Islet of Langerhans (tissue), 1 donor: ENCODE data around the gene RPL27.
"Not testable (repeated sequence)": the region's sequence is repeated elsewhere in the genome, so short reads cannot be mapped to it uniquely, and the experiment has no call there.

Experiments used
- FAIRE-seq: peaks from one replicate; lab custom pipeline; 2011; peaks lifted over from hg19 to GRCh38; lab: Jason Lieb, UNC

The RPL27 gene

GRCh38 chr17:42997984-42998938, at the start of gene RPL27:
Gene RPL27, plus strand, starts transcription at chr17:42998419. Its CDS starts 332 bp downstream, at chr17:42998751.
- peak; percentile 94 for FAIRE-seq

- no peak for FAIRE-seq
Measured at GRCh38 chr17:42950044-42950783, 48.0 kb upstream of the RPL27 start.

DNA sequence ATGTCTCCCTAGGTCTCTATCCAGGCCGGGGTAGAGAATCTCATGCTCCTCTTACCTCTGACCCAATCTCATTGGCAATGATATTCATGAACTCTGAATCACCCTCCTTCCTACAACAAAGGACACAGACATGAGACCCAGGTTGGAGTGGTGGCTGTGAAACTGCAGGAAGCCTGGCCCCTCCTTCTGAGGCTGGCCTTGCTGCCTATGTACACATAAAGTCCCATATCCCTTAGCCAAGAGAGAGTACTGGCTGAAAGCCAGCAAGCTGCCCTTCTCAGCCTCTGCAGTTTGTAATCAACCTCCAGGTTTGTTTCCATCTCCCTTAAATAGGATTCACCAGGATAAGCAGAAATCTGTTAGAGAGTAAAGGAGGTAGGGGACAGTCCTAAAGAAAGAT, 44.5 kb upstream of the RPL27 start:
- no peak for FAIRE-seq

DNA sequence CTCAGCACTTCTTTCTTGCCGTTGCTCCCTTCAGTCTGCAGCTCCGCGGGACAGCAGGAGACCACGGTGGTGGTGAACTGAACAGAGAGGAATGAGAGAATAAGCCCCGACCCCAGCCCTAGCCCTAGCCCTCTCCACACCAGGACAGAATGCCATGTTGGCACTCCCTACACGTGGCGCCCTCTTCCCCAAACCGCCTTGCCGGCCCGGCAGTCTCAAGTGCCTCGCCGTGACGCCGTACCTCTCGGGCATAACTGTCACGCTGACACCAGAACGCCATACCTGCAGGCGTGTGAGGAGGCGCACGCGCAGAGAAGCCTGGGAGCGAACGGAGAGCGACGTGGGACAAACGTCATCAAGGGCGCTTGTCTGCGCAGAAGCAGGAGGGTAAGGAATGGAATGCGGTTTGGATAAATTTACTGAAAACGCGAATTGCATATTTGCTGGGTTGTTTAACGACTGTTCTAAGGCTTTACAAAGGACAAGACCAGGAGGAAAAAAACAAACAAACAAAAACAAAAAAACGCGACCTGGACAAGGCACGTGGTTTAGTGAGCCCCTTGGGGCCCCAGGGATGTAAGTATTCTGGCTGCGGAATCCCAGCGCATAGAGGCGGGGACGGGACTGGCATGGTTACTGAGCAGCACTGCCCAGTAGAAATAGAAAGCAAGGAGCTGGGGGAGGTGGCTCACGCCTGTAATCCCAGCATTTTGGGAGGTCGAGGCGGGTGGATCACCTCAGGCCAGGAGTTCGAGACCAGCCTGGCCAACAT, 33.9 kb upstream of the RPL27 start, which contains the start of gene AARSD1:
Gene AARSD1 (minus strand): TSS at position 294 of the 772 bp plus-strand sequence. CDS start 14 bp downstream, at position 280.
- FAIRE-seq = peak; percentile 81

DNA sequence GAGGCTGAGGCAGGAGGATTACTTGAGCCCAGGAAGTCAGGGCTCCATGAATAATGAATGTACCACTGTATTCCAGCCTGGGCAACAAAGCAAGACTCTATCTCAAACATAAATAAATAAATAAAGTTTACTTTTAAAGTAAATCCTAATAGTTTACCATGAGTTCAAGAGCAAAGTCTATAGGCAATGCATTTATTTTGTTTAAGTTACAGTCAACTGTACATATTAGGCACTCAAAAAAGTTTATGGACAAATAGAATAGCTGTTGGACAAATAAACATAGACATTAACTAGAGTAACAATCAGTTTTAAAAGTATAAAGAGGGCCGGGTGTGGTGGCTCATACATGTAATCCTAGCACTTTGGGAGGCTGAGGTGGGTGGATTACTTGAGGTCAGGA, 30.3 kb upstream of the RPL27 start:
- no peak for FAIRE-seq

- FAIRE-seq = no peak
Measured at GRCh38 chr17:42969001-42969581, 29.1 kb upstream of the RPL27 start.

- no peak for FAIRE-seq
Measured at GRCh38 chr17:42971589-42971988, 26.6 kb upstream of the RPL27 start.

GRCh38 chr17:42973323-42973722, 24.9 kb upstream of the RPL27 start:
- not testable (repeated sequence) for FAIRE-seq

- no peak for FAIRE-seq
Measured at GRCh38 chr17:42975265-42975664, 23.0 kb upstream of the RPL27 start.

- FAIRE-seq = not testable (repeated sequence)
Measured at GRCh38 chr17:42975701-42976100, 22.5 kb upstream of the RPL27 start.

DNA sequence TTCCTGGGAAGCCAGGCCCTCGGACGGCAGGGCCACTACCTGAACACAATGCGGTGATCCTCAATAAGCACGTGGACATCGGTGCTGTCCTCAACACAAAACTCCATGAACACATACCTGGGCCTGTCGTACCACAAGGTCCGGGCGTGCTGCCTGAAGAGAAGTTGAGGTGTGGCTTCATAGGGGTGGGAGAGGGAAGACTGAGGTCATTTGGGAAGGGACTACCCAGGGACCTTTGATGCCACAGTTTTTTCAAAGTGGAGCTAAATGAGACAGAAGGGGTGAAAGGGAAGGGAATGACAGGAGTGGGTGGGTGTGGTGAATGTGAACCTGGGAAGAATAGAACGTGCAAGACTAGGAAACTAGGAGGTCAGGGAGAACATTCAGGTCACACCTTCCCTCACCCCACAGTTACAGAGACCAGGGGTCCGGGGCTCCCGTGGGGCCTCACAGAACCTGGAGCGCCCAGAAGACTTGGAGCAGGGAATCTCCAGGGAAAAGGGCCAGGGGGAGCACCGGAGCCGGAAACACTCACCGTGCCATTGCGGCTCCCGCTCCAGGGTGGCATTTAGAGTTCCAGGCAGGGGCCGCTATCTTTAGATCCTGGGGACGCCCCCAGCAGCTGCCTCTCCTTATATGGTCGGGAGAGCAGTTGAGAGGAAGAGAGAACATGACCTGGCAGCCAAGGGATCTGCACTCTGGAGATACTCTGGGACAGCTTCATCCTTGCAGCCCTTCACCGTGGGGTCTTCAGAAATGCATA, 18.5 kb upstream of the RPL27 start, which contains the start of gene PTGES3L:
Gene PTGES3L (minus strand): TSS at position 570 of the 763 bp plus-strand sequence. CDS start 27 bp downstream, at position 543.
- no peak for FAIRE-seq

- no peak for FAIRE-seq
Measured at GRCh38 chr17:42980274-42980765, 17.9 kb upstream of the RPL27 start, which contains the start of gene RUNDC1. Gene RUNDC1, plus strand, starts transcription at chr17:42980565. Its CDS starts 12 bp downstream, at chr17:42980577.

DNA sequence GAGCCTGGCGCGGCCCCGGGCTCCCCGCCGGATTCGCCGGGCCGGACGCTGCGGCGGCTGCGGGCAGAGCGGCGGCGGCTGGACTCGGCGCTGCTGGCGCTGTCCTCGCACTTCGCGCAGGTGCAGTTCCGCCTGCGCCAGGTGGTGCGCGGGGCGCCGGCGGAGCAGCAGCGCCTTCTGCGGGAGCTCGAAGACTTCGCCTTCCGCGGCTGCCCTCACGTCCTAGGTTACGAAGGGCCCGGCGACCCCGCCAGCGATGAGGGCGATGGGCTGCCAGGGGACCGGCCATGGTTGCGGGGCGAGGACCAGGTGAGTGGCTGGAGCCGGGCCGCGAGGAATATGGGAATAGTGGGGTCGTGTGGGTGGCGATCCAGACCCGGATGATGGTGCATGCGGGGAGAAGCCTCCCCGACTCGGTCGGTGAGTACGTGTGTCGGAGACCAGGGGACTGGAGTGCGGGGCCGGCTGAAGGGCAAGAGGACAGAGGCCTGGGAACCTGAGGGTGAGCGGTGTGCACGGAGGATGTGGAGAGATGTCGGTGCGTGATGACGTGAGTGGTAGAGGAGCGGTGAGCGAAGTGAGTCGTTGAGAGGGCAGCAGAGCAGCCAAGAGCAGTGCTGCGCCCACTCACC, 17.3 kb upstream of the RPL27 start:
- no peak for FAIRE-seq

DNA sequence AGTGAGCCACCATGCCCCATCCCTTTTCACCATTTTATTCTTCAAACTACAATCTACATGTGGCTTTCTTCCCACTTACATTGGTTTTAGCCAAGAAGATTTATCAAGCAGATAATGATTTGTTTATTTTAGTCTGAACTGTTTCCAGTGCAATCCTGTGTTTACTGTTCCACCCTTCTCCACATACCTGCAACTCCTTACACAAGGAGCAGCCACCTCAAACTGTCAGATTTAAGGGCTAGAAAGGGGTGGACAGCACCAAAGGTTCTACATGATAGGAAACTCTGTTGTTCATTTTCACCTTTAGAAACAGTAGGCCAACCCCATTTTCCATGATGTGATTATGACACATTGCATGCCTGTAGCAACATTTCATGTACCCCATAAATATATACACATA, 16.0 kb upstream of the RPL27 start:
- no peak for FAIRE-seq

DNA sequence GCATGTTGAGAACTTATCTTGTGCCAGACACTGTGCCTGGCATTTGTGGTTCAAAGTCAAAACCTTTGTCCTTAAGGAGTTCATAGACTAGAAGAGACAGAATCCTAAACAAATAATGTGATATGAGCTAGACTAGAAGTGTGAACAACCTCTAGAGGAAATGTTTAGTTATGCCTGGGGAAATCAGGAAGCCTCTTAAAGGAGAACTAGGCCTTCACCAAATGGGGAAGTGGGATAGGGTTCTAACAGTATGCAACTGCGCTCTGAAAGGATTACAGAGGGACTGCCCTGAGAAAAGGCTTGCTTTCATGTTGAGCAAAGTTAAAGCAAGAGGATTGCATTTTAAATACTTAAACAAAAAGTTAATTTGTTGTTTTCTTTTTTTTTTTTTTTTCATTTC, 13.0 kb upstream of the RPL27 start:
- no peak for FAIRE-seq

DNA sequence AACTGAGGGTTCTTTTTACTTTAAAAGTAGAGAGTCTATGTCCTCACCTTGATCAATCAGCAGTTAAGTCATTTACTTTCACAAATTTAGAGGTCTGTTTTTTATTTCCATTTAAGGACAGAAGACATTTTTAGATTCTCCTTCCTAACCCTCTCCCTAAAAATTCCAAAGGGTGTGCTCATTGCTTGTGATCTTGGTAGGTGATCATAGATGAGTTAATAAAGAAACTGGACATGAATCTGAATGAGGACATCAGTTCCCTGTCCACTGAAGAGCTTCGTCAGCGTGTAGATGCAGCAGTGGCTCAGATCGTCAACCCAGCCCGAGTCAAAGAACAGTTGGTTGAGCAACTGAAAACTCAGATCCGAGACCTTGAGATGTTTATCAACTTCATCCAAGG, 9.1 kb upstream of the RPL27 start:
- no peak for FAIRE-seq

DNA sequence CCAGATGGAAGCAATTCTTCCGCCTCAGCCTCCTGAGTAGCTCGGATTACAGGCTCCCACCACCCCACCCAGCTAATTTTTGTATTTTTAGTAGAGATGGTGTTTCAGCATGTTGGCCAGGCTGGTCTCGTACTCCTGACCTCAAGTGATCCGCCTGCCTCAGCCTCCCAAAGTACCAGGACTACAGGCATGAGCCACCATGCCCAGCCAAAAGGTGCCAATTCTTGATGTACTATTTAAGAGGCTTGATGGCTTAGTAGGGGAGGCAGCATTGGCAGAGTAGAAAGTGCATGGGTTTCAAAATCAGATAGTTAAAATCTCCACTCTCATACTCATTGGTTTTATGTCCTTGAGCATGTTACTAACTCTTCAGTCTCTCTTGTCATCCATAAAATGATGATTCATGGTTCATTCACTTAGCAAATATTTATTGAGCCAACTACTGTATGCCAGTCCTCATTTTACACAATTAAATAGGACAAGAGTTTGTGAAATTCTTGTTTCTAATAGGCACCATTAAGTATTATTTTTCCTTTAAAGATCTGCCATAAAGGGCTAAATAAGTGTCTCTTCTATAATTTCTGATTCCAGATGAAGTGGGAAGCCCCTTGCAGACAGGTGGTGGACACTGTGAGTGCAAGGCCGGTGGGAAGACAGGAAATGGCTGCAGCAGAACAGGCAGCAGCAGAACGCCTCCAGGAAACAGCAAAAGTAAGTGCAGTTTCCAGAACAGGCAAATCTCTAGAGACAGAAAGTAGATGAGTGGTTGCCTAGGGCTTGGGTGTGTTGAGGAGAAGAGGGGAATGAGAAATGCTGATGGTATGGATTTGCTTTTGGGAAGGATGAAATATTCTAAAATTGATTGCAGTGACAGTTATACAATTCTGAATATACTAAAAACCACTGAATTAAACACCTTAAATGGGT, 8.2 kb upstream of the RPL27 start:
- no peak for FAIRE-seq

GRCh38 chr17:42991471-42991870, 6.7 kb upstream of the RPL27 start:
- FAIRE-seq = no peak

GRCh38 chr17:42992872-42993271, 5.3 kb upstream of the RPL27 start:
- no peak for FAIRE-seq
